Measurements from ENCODE around the gene PLEKHG3. TPM values are rescaled to one million over a fixed set of nuclear protein-coding genes. Genes with fewer than 3 reads are reported as not detected.

PLEKHG3 gene
- total RNA-seq, 1 donor from 2014 or later = 10.1 TPM

GRCh38 chr14:64725261-64725815 is 21.1 kb downstream of the PLEKHG3 start:
- H3K27ac Mint-ChIP-seq (ENCODE audit: unreplicated experiment) = peak overlapping the region; percentile 74

GRCh38 chr14:64725879-64726584 is 21.8 kb downstream of the PLEKHG3 start:
- peaks cover 6% of the 10 kb centered on the region for H3K9me3 Mint-ChIP-seq (ENCODE audit: unreplicated experiment)
- H3K27ac Mint-ChIP-seq (ENCODE audit: unreplicated experiment) = peak overlapping the region; percentile 59
- H3K4me3 Mint-ChIP-seq (ENCODE audit: unreplicated experiment) = peak overlapping the region; percentile 32
- no peak for TF ChIP-seq CTCF (IDR thresholded peaks at IDR 0.05; ENCODE audit: partially characterized antibody, unreplicated experiment)
- peaks cover 12% of the 10 kb centered on the region for H3K27me3 Mint-ChIP-seq (ENCODE audit: unreplicated experiment)
- peak; percentile 5 for DNase-seq
- H3K4me1 Mint-ChIP-seq (ENCODE audit: low read depth, unreplicated experiment) = peaks cover 30% of the 10 kb centered on the region
- H3K36me3 Mint-ChIP-seq (ENCODE audit: unreplicated experiment) = peaks cover 4% of the 10 kb centered on the region

More at GRCh38 chr14:64725261-64725815, 21.1 kb downstream of the PLEKHG3 start:
- Mint-ChIP-seq H3K36me3 (ENCODE audit: unreplicated experiment) (peaks cover 4% of the 10 kb centered on the region), H3K9me3 (ENCODE audit: unreplicated experiment) (peaks cover 4% of the 10 kb centered on the region), H3K27me3 (ENCODE audit: unreplicated experiment) (peaks cover 10% of the 10 kb centered on the region), H3K4me3 (ENCODE audit: unreplicated experiment) (peak overlapping the region; percentile 32), H3K4me1 (ENCODE audit: low read depth, unreplicated experiment) (peaks cover 30% of the 10 kb centered on the region)
- DNase-seq = peak; percentile 63
- TF ChIP-seq CTCF (IDR thresholded peaks at IDR 0.05; ENCODE audit: partially characterized antibody, unreplicated experiment) = no peak

- no peak for TF ChIP-seq CTCF (IDR thresholded peaks at IDR 0.05; ENCODE audit: partially characterized antibody, unreplicated experiment)
- peak; percentile 32 for DNase-seq
- H3K4me1 Mint-ChIP-seq (ENCODE audit: low read depth, unreplicated experiment) = peaks cover 30% of the 10 kb centered on the region
- H3K27me3 Mint-ChIP-seq (ENCODE audit: unreplicated experiment) = peaks cover 12% of the 10 kb centered on the region
- peak overlapping the region; percentile 15 for H3K4me3 Mint-ChIP-seq (ENCODE audit: unreplicated experiment)
- peaks cover 6% of the 10 kb centered on the region for H3K9me3 Mint-ChIP-seq (ENCODE audit: unreplicated experiment)
- H3K27ac Mint-ChIP-seq (ENCODE audit: unreplicated experiment) = no peak overlapping the region
- peaks cover 4% of the 10 kb centered on the region for H3K36me3 Mint-ChIP-seq (ENCODE audit: unreplicated experiment)
These were observed 22.3 kb downstream of the PLEKHG3 start for GRCh38 chr14:64726585-64726890.

- no peak for TF ChIP-seq CTCF (IDR thresholded peaks at IDR 0.05; ENCODE audit: partially characterized antibody, unreplicated experiment)
- peaks cover 30% of the 10 kb centered on the region for H3K4me1 Mint-ChIP-seq (ENCODE audit: low read depth, unreplicated experiment)
- H3K9me3 Mint-ChIP-seq (ENCODE audit: unreplicated experiment) = peaks cover 6% of the 10 kb centered on the region
- peaks cover 10% of the 10 kb centered on the region for H3K27me3 Mint-ChIP-seq (ENCODE audit: unreplicated experiment)
- DNase-seq = peak; percentile 18
- H3K36me3 Mint-ChIP-seq (ENCODE audit: unreplicated experiment) = peaks cover 4% of the 10 kb centered on the region
- no peak overlapping the region for H3K27ac Mint-ChIP-seq (ENCODE audit: unreplicated experiment)
- no peak overlapping the region for H3K4me3 Mint-ChIP-seq (ENCODE audit: unreplicated experiment)
These were observed 23.4 kb downstream of the PLEKHG3 start for GRCh38 chr14:64727551-64728071.

- peaks cover 4% of the 10 kb centered on the region for H3K36me3 Mint-ChIP-seq (ENCODE audit: unreplicated experiment)
These were observed 23.9 kb downstream of the PLEKHG3 start for GRCh38 chr14:64728106-64728505.

More at GRCh38 chr14:64728106-64728505, 23.9 kb downstream of the PLEKHG3 start:
- DNase-seq = no peak
- no peak for TF ChIP-seq CTCF (IDR thresholded peaks at IDR 0.05; ENCODE audit: partially characterized antibody, unreplicated experiment)
- peaks cover 10% of the 10 kb centered on the region for H3K27me3 Mint-ChIP-seq (ENCODE audit: unreplicated experiment)
- peaks cover 6% of the 10 kb centered on the region for H3K9me3 Mint-ChIP-seq (ENCODE audit: unreplicated experiment)
- H3K4me3 Mint-ChIP-seq (ENCODE audit: unreplicated experiment) = no peak overlapping the region
- H3K4me1 Mint-ChIP-seq (ENCODE audit: low read depth, unreplicated experiment) = peaks cover 30% of the 10 kb centered on the region
- no peak overlapping the region for H3K27ac Mint-ChIP-seq (ENCODE audit: unreplicated experiment)
